IPS-15b (cell line): ENCODE data around the gene SLC26A1.

Source experiments
- H3K27me3 ChIP-seq: one replicate; pipeline ENCODE4 v1.6.1; 2013; ENCODE audit warnings: low read length; ENCODE audit not compliant: control insufficient read depth, insufficient read depth
- H3K36me3 ChIP-seq: one replicate; pipeline ENCODE4 v1.6.1; 2013; ENCODE audit warnings: low read length; ENCODE audit not compliant: control insufficient read depth, insufficient read depth
- H3K4me1 ChIP-seq: one replicate; pipeline ENCODE4 v1.6.1; 2013; ENCODE audit warnings: mild to moderate bottlenecking, low read length; ENCODE audit not compliant: control insufficient read depth, insufficient read depth
- H3K4me3 ChIP-seq: one replicate; pipeline ENCODE4 v1.5.1; 2013; ENCODE audit warnings: low read depth, low read length
- H3K9ac ChIP-seq: one replicate; pipeline ENCODE4 v1.6.1; 2013; ENCODE audit warnings: low read depth, mild to moderate bottlenecking, low read length
- H3K9me3 ChIP-seq: one replicate; pipeline ENCODE4 v1.6.1; 2013; ENCODE audit warnings: mild to moderate bottlenecking, low read length; ENCODE audit not compliant: control insufficient read depth, insufficient read depth

SLC26A1 gene

GRCh38 chr4:968221-968620, 25.0 kb downstream of the SLC26A1 start:
- Histone ChIP-seq H3K4me1 (no peaks in the 10 kb centered on the region), H3K27me3 (peaks cover 4% of the 10 kb centered on the region), H3K9me3 (no peaks in the 10 kb centered on the region), H3K9ac (no peak overlapping the region), H3K4me3 (no peak overlapping the region), H3K36me3 (peaks cover 14% of the 10 kb centered on the region)

GRCh38 chr4:967113-968104, 25.8 kb downstream of the SLC26A1 start:
- Histone ChIP-seq H3K27me3 (peaks cover 4% of the 10 kb centered on the region), H3K36me3 (peaks cover 18% of the 10 kb centered on the region), H3K9me3 (no peaks in the 10 kb centered on the region), H3K4me1 (no peaks in the 10 kb centered on the region), H3K9ac (no peak overlapping the region), H3K4me3 (peak overlapping the region; percentile 30)

- Histone ChIP-seq H3K4me3 (no peak overlapping the region), H3K4me1 (no peaks in the 10 kb centered on the region), H3K36me3 (peaks cover 18% of the 10 kb centered on the region), H3K27me3 (no peaks in the 10 kb centered on the region), H3K9me3 (no peaks in the 10 kb centered on the region), H3K9ac (no peak overlapping the region)
Observed at GRCh38 chr4:966266-967112, 26.7 kb downstream of the SLC26A1 start.

GRCh38 chr4:965766-966134, 27.5 kb downstream of the SLC26A1 start:
- Histone ChIP-seq H3K9me3 (no peaks in the 10 kb centered on the region), H3K9ac (no peak overlapping the region), H3K4me1 (no peaks in the 10 kb centered on the region), H3K27me3 (no peaks in the 10 kb centered on the region), H3K4me3 (no peak overlapping the region), H3K36me3 (peaks cover 17% of the 10 kb centered on the region)

- peaks cover 19% of the 10 kb centered on the region for H3K36me3 ChIP-seq
- no peak overlapping the region for H3K9ac ChIP-seq
Observed at GRCh38 chr4:965048-965765, 28.0 kb downstream of the SLC26A1 start.

GRCh38 chr4:964346-965025, 28.7 kb downstream of the SLC26A1 start:
- H3K4me1 ChIP-seq: no peaks in the 10 kb centered on the region
- H3K4me3 ChIP-seq: no peak overlapping the region
- no peak overlapping the region for H3K9ac ChIP-seq
- H3K9me3 ChIP-seq: no peaks in the 10 kb centered on the region
- H3K27me3 ChIP-seq: no peaks in the 10 kb centered on the region
- H3K36me3 ChIP-seq: peaks cover 21% of the 10 kb centered on the region

More at GRCh38 chr4:965048-965765, 28.0 kb downstream of the SLC26A1 start:
- Histone ChIP-seq H3K4me3 (no peak overlapping the region), H3K9me3 (no peaks in the 10 kb centered on the region), H3K4me1 (no peaks in the 10 kb centered on the region), H3K27me3 (no peaks in the 10 kb centered on the region)

- Histone ChIP-seq H3K9me3 (no peaks in the 10 kb centered on the region), H3K27me3 (no peaks in the 10 kb centered on the region), H3K4me3 (no peak overlapping the region), H3K4me1 (no peaks in the 10 kb centered on the region), H3K9ac (no peak overlapping the region), H3K36me3 (peaks cover 21% of the 10 kb centered on the region)
Observed at GRCh38 chr4:963276-964225, 29.7 kb downstream of the SLC26A1 start.

- Histone ChIP-seq H3K27me3 (no peaks in the 10 kb centered on the region), H3K9me3 (no peaks in the 10 kb centered on the region), H3K4me1 (no peaks in the 10 kb centered on the region), H3K36me3 (peaks cover 21% of the 10 kb centered on the region), H3K9ac (no peak overlapping the region), H3K4me3 (no peak overlapping the region)
Observed at GRCh38 chr4:962231-963208, 30.7 kb downstream of the SLC26A1 start.

- peaks cover 21% of the 10 kb centered on the region for H3K36me3 ChIP-seq
- no peaks in the 10 kb centered on the region for H3K9me3 ChIP-seq
- H3K9ac ChIP-seq: no peak overlapping the region
- no peaks in the 10 kb centered on the region for H3K4me1 ChIP-seq
- no peak overlapping the region for H3K4me3 ChIP-seq
- H3K27me3 ChIP-seq: no peaks in the 10 kb centered on the region
Observed at GRCh38 chr4:961351-962230, 31.6 kb downstream of the SLC26A1 start.
